Measurements from ENCODE around the gene UPF3A.

- TF ChIP-seq CTCF (IDR thresholded peaks at IDR 0.05; ENCODE audit: insufficient read depth, low read length) (no peak), REST (IDR thresholded peaks at IDR 0.05; ENCODE audit: insufficient replicate concordance, low read depth) (no peak), POLR2AphosphoS5 (IDR thresholded peaks at IDR 0.05; ENCODE audit: low read depth) (no peak), SPI1 (IDR thresholded peaks at IDR 0.05; ENCODE audit: borderline replicate concordance, low read depth) (peak; percentile 68; the same call in 1 of the 2 replicates), GABPA (IDR thresholded peaks at IDR 0.05; ENCODE audit: low read depth) (no peak)
Measured at GRCh38 chr13:114282041-114282670, 755 bp downstream of the UPF3A start.

Measured in HL-60 (cell line).